Measurements from ENCODE around the gene KLK1. TPM values are rescaled to one million over a fixed set of nuclear protein-coding genes. Genes with fewer than 3 reads are reported as not detected.

The KLK1 gene
- polyA plus RNA-seq, 1 donor from 2014 or later, result not detected

DNA sequence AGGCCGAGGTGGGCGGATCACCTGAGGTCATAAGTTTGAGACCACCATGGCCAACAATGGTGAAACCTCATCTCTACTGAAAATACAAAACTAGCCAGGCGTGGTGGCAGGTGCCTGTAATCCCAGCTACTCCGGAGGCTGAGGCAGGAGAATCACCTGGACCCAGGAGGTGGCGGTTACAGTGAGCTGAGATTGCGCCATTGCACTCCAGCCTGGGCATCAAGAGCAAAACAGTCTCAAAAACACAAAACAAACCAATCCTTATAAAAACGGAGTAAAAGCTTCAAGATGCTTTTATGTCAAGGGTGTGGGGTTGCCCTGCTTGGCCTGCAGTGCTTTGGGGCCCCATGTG lies 26.2 kb downstream of the KLK1 start:
- Histone ChIP-seq H3K79me2 (replicated peaks; ENCODE audit: insufficient read depth, low read length) (peaks cover 6% of the 10 kb centered on the region), H3K36me3 (ENCODE audit: insufficient read depth, low read length) (no peaks in the 10 kb centered on the region), H3K4me3 (ENCODE audit: low read length) (no peak overlapping the region)

DNA sequence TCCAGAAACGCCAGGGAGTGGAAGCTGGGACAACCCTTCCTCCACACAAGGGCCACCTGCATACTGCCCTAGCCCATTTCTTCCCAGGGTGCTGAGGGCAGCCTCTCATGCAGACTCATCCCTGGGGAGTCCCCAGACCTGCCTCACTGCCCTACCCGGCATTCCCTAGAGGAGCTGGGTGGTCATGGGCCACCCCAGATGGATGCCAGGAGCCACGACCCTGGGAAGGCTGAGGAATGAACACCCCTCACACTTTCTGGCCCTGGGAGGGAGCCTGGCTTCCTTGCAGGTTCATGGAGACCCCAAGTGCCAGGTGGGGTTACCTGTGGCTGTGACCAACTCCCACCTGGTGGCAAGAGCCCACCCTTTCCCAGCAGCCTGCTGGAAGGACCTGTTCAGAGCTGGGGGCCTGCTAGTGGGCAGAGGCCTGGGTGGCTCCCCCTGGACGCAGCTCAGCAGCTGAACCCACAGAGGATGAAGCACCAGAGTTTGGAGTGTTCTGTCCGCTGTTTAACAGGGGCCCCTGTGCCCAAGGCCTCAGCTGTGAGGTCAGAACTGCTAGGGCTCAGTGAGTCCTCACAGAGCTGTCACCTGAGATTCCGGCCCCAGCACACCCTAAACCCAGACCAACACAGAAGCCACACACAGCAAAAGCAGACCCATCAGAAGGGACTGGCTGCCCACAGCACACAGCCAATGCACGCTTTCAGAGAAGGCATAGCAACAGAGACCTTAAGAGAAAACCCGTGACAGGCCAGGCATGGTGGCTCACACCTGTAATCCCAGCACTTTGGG lies 26.8 kb downstream of the KLK1 start:
- H2AFZ ChIP-seq (ENCODE audit: low read depth, low read length), result no peak overlapping the region
- no peak overlapping the region for H3K4me2 ChIP-seq (ENCODE audit: low read length)
- H3K27ac ChIP-seq (ENCODE audit: low read length), result no peak overlapping the region
- H3K27me3 ChIP-seq (ENCODE audit: insufficient read depth, low read depth, low read length), result no peaks in the 10 kb centered on the region
- no peaks in the 10 kb centered on the region for H4K20me1 ChIP-seq (ENCODE audit: insufficient read depth)
- H3K9me2 ChIP-seq (ENCODE audit: insufficient read depth, low read length), result no peaks in the 10 kb centered on the region
- no peak overlapping the region for H3K9ac ChIP-seq (ENCODE audit: low read length)
- H3K4me3 ChIP-seq (ENCODE audit: low read length), result no peak overlapping the region
- TF ChIP-seq RAD21 (conservative IDR thresholded peaks at IDR 0.05) (no peak), MXI1 (conservative IDR thresholded peaks at IDR 0.05; ENCODE audit: poor library complexity, severe bottlenecking) (no peak)
- no peaks in the 10 kb centered on the region for H3K9me3 ChIP-seq (ENCODE audit: low read length)
- H3K36me3 ChIP-seq (ENCODE audit: insufficient read depth, low read length), result no peaks in the 10 kb centered on the region
- H3F3A ChIP-seq (ENCODE audit: insufficient read depth, low read length, poor library complexity, severe bottlenecking), result no peaks in the 10 kb centered on the region
- H3K79me2 ChIP-seq (replicated peaks; ENCODE audit: insufficient read depth, low read length), result peaks cover under 1% of the 10 kb centered on the region

More for the DNA sequence above, 26.2 kb downstream of the KLK1 start:
- TF ChIP-seq EZH2 (IDR thresholded peaks at IDR 0.05; ENCODE audit: borderline replicate concordance, insufficient read depth, low read length, poor library complexity, severe bottlenecking) (no peak), SMC3 (conservative IDR thresholded peaks at IDR 0.05; ENCODE audit: poor library complexity) (no peak)
- TF ChIP-seq, protein P1, sequence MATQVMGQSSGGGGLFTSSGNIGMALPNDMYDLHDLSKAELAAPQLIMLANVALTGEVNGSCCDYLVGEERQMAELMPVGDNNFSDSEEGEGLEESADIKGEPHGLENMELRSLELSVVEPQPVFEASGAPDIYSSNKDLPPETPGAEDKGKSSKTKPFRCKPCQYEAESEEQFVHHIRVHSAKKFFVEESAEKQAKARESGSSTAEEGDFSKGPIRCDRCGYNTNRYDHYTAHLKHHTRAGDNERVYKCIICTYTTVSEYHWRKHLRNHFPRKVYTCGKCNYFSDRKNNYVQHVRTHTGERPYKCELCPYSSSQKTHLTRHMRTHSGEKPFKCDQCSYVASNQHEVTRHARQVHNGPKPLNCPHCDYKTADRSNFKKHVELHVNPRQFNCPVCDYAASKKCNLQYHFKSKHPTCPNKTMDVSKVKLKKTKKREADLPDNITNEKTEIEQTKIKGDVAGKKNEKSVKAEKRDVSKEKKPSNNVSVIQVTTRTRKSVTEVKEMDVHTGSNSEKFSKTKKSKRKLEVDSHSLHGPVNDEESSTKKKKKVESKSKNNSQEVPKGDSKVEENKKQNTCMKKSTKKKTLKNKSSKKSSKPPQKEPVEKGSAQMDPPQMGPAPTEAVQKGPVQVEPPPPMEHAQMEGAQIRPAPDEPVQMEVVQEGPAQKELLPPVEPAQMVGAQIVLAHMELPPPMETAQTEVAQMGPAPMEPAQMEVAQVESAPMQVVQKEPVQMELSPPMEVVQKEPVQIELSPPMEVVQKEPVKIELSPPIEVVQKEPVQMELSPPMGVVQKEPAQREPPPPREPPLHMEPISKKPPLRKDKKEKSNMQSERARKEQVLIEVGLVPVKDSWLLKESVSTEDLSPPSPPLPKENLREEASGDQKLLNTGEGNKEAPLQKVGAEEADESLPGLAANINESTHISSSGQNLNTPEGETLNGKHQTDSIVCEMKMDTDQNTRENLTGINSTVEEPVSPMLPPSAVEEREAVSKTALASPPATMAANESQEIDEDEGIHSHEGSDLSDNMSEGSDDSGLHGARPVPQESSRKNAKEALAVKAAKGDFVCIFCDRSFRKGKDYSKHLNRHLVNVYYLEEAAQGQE (IDR thresholded peaks at IDR 0.05; ENCODE audit: borderline replicate concordance), result no peak
- no peak overlapping the region for H2AFZ ChIP-seq (ENCODE audit: low read depth, low read length)
- H3K4me2 ChIP-seq (ENCODE audit: low read length), result no peak overlapping the region
- H4K20me1 ChIP-seq (ENCODE audit: insufficient read depth), result no peaks in the 10 kb centered on the region
- no peak overlapping the region for H3K9ac ChIP-seq (ENCODE audit: low read length)
- no peaks in the 10 kb centered on the region for H3K9me3 ChIP-seq (ENCODE audit: low read length)
- H3K9me2 ChIP-seq (ENCODE audit: insufficient read depth, low read length), result no peaks in the 10 kb centered on the region
- no peaks in the 10 kb centered on the region for H3K27me3 ChIP-seq (ENCODE audit: insufficient read depth, low read depth, low read length)
- no peaks in the 10 kb centered on the region for H3F3A ChIP-seq (ENCODE audit: insufficient read depth, low read length, poor library complexity, severe bottlenecking)
- H3K27ac ChIP-seq (ENCODE audit: low read length), result no peak overlapping the region

DNA sequence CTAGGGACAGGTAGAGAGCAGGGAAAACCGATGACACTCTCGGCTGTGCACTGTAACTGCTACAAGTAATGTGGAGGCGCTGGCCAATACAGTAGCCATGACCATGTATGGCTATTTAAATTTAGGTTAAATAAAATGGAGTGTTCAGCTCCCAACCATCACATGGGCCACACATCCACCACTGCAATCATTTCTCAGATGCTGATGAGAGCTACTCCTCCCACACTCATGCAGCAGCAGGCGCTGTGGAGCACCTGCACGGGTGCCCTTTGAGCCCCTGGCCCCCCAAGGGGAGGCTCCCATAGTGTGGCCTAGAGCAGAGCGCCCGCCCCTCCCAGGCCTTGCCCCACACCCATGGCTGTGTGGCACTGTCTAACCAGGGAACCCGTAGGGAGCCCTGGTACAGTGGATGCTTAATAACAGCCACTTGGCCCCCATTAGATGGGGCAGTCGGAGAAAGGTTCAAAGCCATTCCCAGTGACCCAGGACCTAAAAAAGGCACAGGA lies 27.4 kb downstream of the KLK1 start:
- Histone ChIP-seq H3K9ac (ENCODE audit: low read length) (no peak overlapping the region), H3K27ac (ENCODE audit: low read length) (no peak overlapping the region), H2AFZ (ENCODE audit: low read depth, low read length) (no peak overlapping the region), H3K4me3 (ENCODE audit: low read length) (no peak overlapping the region), H3K79me2 (replicated peaks; ENCODE audit: insufficient read depth, low read length) (no peaks in the 10 kb centered on the region), H3K4me2 (ENCODE audit: low read length) (no peak overlapping the region), H3K36me3 (ENCODE audit: insufficient read depth, low read length) (no peaks in the 10 kb centered on the region), H3K27me3 (ENCODE audit: insufficient read depth, low read depth, low read length) (no peaks in the 10 kb centered on the region), H3K9me3 (ENCODE audit: low read length) (no peaks in the 10 kb centered on the region), H3K9me2 (ENCODE audit: insufficient read depth, low read length) (no peaks in the 10 kb centered on the region), H3F3A (ENCODE audit: insufficient read depth, low read length, poor library complexity, severe bottlenecking) (no peaks in the 10 kb centered on the region), H4K20me1 (ENCODE audit: insufficient read depth) (no peaks in the 10 kb centered on the region)
- no peak for TF ChIP-seq EP300 (conservative IDR thresholded peaks at IDR 0.05; ENCODE audit: poor library complexity, severe bottlenecking)

Measured in neural cell (in vitro differentiated cells).